ENCODE data around the gene TBC1D22A. TPM values are rescaled to one million over a fixed set of nuclear protein-coding genes. Genes with fewer than 3 reads are reported as not detected.

TBC1D22A gene
- polyA plus RNA-seq, 1 of the 3 experiments (the other 2 are of a cell fraction): 16.5 TPM

DNA sequence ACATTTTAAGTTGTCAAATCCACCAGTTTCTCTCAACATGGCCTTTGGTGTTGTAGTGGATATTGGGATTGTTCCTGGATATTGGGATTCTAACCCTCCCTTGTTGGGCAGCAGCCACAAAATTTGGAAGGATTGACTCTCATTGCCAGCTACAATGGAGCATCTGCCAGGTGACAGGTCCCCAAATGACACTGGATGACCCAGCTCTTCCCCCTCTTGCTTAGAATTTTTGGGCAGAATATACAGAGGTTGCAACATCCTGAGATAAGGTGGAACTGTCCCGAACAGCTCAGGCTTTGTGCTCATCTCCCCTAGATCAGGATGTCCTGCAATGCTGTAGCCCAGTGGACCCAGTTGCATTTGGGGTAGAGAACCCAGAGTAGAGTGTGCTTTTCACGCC lies 5.3 kb upstream of the TBC1D22A start (continued):
- TF ChIP-seq USF2 (IDR thresholded peaks at IDR 0.05; ENCODE audit: borderline replicate concordance, low read depth, low read length) (no peak), MEF2A (IDR thresholded peaks at IDR 0.05; ENCODE audit: borderline replicate concordance, low read depth) (no peak), RCOR1 (IDR thresholded peaks at IDR 0.05; ENCODE audit: low read length) (no peak), SIN3A (IDR thresholded peaks at IDR 0.05; ENCODE audit: borderline replicate concordance, low read depth, low read length) (no peak)

GRCh38 chr22:46758121-46758520 lies 4.3 kb upstream of the TBC1D22A start:
- H3K9me2 ChIP-seq: no peaks in the 10 kb centered on the region
- peaks cover 26% of the 10 kb centered on the region for H3F3A ChIP-seq (replicated peaks; ENCODE audit: insufficient read depth)

More at GRCh38 chr22:46758121-46758520, 4.3 kb upstream of the TBC1D22A start:
- H3K4me1 ChIP-seq (ENCODE audit: control insufficient read depth in 1 of 2, insufficient read depth in 2 of 2, low read depth in 1 of 2, low read length in 1 of 2): peaks cover 18 to 23% of the 10 kb centered on the region in 2 experiments; a peak in 3 of 4 replicates
- no peak overlapping the region for H3K4me2 ChIP-seq
- no peaks in the 10 kb centered on the region for H3K27me3 ChIP-seq (ENCODE audit: insufficient read depth)
- WGBS (ENCODE audit: low lambda C conversion rate): 100% methylated on average over 1 of the region's 1 CpG
- H3K36me3 ChIP-seq (replicated peaks in 1 of 2; ENCODE audit: control insufficient read depth in 1 of 2, insufficient read depth in 2 of 2, low read length in 1 of 2): peaks cover 0 to 3% of the 10 kb centered on the region in 2 experiments
- ChIA-PET POLR2A (no interaction called here), CTCF (interaction anchor here (0.6 to 3.3 kb wide), 22 partner anchors 8 to 396 kb away, joined by 3 to 33 read pairs (median 4); no protein-coding TSS in a partner anchor)
- no peaks in the 10 kb centered on the region; the same call in 1 of the 2 replicates for H3K9me3 ChIP-seq
- no peak overlapping the region for H3K27ac ChIP-seq (ENCODE audit: low read depth in 2 of 2, low read length in 1 of 2)
- peaks cover 28% of the 10 kb centered on the region for H3K79me2 ChIP-seq (ENCODE audit: insufficient read depth)
- no peaks in the 10 kb centered on the region for H4K20me1 ChIP-seq (ENCODE audit: insufficient read depth)
- no peak for DNase-seq
- H3K9ac ChIP-seq: no peak overlapping the region
- no peak overlapping the region for H3K4me3 ChIP-seq (ENCODE audit: low read depth in 2 of 2, low read length in 1 of 2)
- TF ChIP-seq, protein P1, sequence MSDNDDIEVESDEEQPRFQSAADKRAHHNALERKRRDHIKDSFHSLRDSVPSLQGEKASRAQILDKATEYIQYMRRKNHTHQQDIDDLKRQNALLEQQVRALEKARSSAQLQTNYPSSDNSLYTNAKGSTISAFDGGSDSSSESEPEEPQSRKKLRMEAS (IDR thresholded peaks at IDR 0.05; ENCODE audit: low read depth): no peak
- no peak for TF ChIP-seq GABPA (IDR thresholded peaks at IDR 0.05; ENCODE audit: low read depth)
- TF ChIP-seq IRF3 (IDR thresholded peaks at IDR 0.05; ENCODE audit: low read depth, low read length): no peak
- no peak for TF ChIP-seq RCOR1 (IDR thresholded peaks at IDR 0.05; ENCODE audit: low read length)
- no peak for TF ChIP-seq POLR2AphosphoS5 (IDR thresholded peaks at IDR 0.05; ENCODE audit: low read depth, low read length)
- no peak for TF ChIP-seq ELF1 (IDR thresholded peaks at IDR 0.05)
- TF ChIP-seq, protein P2, sequence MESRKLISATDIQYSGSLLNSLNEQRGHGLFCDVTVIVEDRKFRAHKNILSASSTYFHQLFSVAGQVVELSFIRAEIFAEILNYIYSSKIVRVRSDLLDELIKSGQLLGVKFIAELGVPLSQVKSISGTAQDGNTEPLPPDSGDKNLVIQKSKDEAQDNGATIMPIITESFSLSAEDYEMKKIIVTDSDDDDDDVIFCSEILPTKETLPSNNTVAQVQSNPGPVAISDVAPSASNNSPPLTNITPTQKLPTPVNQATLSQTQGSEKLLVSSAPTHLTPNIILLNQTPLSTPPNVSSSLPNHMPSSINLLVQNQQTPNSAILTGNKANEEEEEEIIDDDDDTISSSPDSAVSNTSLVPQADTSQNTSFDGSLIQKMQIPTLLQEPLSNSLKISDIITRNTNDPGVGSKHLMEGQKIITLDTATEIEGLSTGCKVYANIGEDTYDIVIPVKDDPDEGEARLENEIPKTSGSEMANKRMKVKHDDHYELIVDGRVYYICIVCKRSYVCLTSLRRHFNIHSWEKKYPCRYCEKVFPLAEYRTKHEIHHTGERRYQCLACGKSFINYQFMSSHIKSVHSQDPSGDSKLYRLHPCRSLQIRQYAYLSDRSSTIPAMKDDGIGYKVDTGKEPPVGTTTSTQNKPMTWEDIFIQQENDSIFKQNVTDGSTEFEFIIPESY (IDR thresholded peaks at IDR 0.05; ENCODE audit: borderline replicate concordance, low read depth): no peak
- TF ChIP-seq, protein P3, sequence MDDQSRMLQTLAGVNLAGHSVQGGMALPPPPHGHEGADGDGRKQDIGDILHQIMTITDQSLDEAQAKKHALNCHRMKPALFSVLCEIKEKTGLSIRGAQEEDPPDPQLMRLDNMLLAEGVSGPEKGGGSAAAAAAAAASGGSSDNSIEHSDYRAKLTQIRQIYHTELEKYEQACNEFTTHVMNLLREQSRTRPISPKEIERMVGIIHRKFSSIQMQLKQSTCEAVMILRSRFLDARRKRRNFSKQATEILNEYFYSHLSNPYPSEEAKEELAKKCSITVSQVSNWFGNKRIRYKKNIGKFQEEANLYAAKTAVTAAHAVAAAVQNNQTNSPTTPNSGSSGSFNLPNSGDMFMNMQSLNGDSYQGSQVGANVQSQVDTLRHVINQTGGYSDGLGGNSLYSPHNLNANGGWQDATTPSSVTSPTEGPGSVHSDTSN (IDR thresholded peaks at IDR 0.05): no peak
- no peak for TF ChIP-seq EP300 (IDR thresholded peaks at IDR 0.05; ENCODE audit: borderline replicate concordance in 1 of 2, low read depth in 1 of 2, low read length in 1 of 2)
- TF ChIP-seq NFIC (IDR thresholded peaks at IDR 0.05; ENCODE audit: borderline replicate concordance): no peak
- TF ChIP-seq RAD21 (IDR thresholded peaks at IDR 0.05; ENCODE audit: low read length): no peak
- no peak for TF ChIP-seq FOXM1 (IDR thresholded peaks at IDR 0.05; ENCODE audit: low read depth)
- TF ChIP-seq TCF12 (IDR thresholded peaks at IDR 0.05): no peak
- no peak for TF ChIP-seq TAF1 (IDR thresholded peaks at IDR 0.05; ENCODE audit: borderline replicate concordance, low read depth, low read length)
- H2AFZ ChIP-seq (ENCODE audit: low read depth): no peak overlapping the region
